ENCODE data around the gene PLSCR4. TPM values are rescaled to one million over a fixed set of nuclear protein-coding genes. Genes with fewer than 3 reads are reported as not detected.
"Not testable (repeated sequence)": the region's sequence is repeated elsewhere in the genome, so short reads cannot be mapped to it uniquely, and the experiment has no call there.

The PLSCR4 gene, protein sequence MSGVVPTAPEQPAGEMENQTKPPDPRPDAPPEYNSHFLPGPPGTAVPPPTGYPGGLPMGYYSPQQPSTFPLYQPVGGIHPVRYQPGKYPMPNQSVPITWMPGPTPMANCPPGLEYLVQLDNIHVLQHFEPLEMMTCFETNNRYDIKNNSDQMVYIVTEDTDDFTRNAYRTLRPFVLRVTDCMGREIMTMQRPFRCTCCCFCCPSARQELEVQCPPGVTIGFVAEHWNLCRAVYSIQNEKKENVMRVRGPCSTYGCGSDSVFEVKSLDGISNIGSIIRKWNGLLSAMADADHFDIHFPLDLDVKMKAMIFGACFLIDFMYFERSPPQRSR
- total RNA-seq, result 10 to 100 TPM; 46.1 to 56.4 TPM
- 10 to 100 TPM; 19.5 to 23.8 TPM for polyA plus RNA-seq

DNA sequence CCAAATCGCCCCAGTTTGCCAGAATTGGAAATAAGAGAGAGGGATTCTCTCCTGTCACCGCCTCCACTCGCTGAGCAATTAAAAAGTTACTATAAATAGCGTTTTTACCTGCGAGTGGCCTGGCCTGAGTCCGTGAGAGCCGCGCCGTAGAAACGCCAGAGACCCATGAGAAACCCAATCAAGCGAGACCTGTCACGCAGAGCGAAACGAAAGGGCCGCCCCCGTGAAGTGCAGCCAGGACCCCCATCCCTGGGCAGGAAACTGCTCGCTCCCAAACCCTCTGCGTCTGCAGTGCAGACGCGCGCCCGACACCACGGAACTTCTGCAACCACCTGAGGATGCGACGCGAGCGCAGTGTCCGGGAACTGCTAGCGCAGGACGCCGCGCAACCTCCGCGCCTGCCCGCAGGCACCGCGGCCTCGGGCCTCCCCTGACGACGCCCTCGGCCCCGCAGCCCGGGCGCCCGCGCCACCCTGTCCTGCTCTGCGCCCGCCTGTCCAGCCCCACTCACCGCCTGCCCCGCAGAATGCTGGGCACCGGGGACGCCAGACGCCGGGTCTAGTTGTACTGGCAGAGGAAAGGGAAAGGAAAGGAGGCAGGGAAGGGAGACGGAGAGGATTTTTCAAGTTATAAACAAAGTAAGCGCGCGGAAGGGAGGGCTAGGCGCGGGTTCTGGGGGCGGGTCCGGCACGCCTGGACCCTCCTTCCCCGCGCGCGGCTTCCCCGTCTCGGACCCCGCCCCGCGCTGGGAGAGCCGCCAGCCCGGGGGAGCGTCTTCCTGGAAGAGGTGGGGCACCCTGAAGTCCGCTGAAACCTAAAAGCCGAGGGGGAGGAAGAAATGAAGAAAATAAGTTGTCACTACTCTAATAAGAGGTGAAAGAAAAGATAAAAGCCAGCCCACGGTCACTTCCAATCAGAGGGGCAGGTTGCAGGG lies at the start of gene PLSCR4:
PLSCR4 (minus strand) TSS at position 657 of the 934 bp plus-strand sequence. CDS start 29,034 bp downstream, outside the sequence.
- peaks cover 3 to 14% (median 6%) of the 10 kb centered on the region in 4 donors for H3K4me1 ChIP-seq (ENCODE audit: control insufficient read depth in 4 of 4, insufficient read depth in 4 of 4, low read length in 3 of 4)
- peak within 1 kb of the TSS; percentile 85 to 94 for H3K9ac ChIP-seq (ENCODE audit: low read depth in 1 of 2, low read length in 2 of 2)
- WGBS, result under 1% methylated on average over 78 of the region's 78 CpGs
- H3K4me3 ChIP-seq (ENCODE audit: low read depth in 1 of 3, low read length in 3 of 3), result peak within 1 kb of the TSS; percentile 82 to 96 (median 93)
- H3K9me3 ChIP-seq (ENCODE audit: control insufficient read depth in 4 of 4, low read length in 3 of 4), result no peaks in the 10 kb centered on the region
- peak within 1 kb of the TSS; percentile 90 to 91 for H3K27ac ChIP-seq (ENCODE audit: low read depth in 1 of 2, low read length in 2 of 2)
- TF ChIP-seq HNF4A (conservative IDR thresholded peaks at IDR 0.05), result peak; percentile 3 to 19
- no peak for TF ChIP-seq RAD21 (IDR thresholded peaks at IDR 0.05)
- no peak for TF ChIP-seq ZBTB33 (IDR thresholded peaks at IDR 0.05)
- no peak for TF ChIP-seq GABPA (IDR thresholded peaks at IDR 0.05 in 1 of 2, conservative IDR thresholded peaks at IDR 0.05 in 1 of 2)
- TF ChIP-seq, protein P1, sequence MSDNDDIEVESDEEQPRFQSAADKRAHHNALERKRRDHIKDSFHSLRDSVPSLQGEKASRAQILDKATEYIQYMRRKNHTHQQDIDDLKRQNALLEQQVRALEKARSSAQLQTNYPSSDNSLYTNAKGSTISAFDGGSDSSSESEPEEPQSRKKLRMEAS (IDR thresholded peaks at IDR 0.05), result no peak
- no peak for TF ChIP-seq FOXA2 (IDR thresholded peaks at IDR 0.05)
- TF ChIP-seq SP1 (IDR thresholded peaks at IDR 0.05), result peak; percentile 6
- TF ChIP-seq REST (IDR thresholded peaks at IDR 0.05), result peak; percentile 16
- DNase-seq (ENCODE audit: low spot score), result peak; percentile 79
- H3K27me3 ChIP-seq (ENCODE audit: control insufficient read depth in 4 of 4, insufficient read depth in 4 of 4, low read length in 3 of 4), result no peaks in the 10 kb centered on the region
- H3K36me3 ChIP-seq (ENCODE audit: control insufficient read depth in 4 of 4, insufficient read depth in 3 of 4, low read depth in 1 of 4, low read length in 3 of 4), result no peaks in the 10 kb centered on the region

- H3K9me3 ChIP-seq (ENCODE audit: control insufficient read depth in 4 of 4, low read length in 3 of 4); H3K9ac ChIP-seq (ENCODE audit: low read depth in 1 of 2, low read length in 2 of 2); H3K4me1 ChIP-seq (ENCODE audit: control insufficient read depth in 4 of 4, insufficient read depth in 4 of 4, low read length in 3 of 4); H3K36me3 ChIP-seq (ENCODE audit: control insufficient read depth in 4 of 4, insufficient read depth in 3 of 4, low read depth in 1 of 4, low read length in 3 of 4); H3K27me3 ChIP-seq (ENCODE audit: control insufficient read depth in 4 of 4, insufficient read depth in 4 of 4, low read length in 3 of 4); H3K27ac ChIP-seq (ENCODE audit: low read depth in 1 of 2, low read length in 2 of 2); DNase-seq (ENCODE audit: low spot score); H3K4me3 ChIP-seq (ENCODE audit: low read depth in 1 of 3, low read length in 3 of 3): not testable (repeated sequence)
- WGBS, result 96% methylated on average over 6 of the region's 6 CpGs
Observed at GRCh38 chr3:146293401-146293800, 42.5 kb upstream of the PLSCR4 start.
